GM19193 (cell line): ENCODE measurements around the gene SNRNP200.

Experiments used
- POLR2A ChIP-seq: IDR thresholded peaks from 4 replicates; pipeline ENCODE4 v1.6.1; 2011; ENCODE audit not compliant: insufficient read depth, insufficient read length; ENCODE audit errors: extremely low read depth

SNRNP200 gene

GRCh38 chr2:96305091-96305978 lies at the start of gene SNRNP200:
TSS of gene SNRNP200 (minus strand) at chr2:96305546. CDS start at chr2:96305437, 109 bp downstream.
- peak; percentile 91 for TF ChIP-seq POLR2A

GRCh38 chr2:96354492-96354891 lies 49.1 kb upstream of the SNRNP200 start:
- no peak for TF ChIP-seq POLR2A

- TF ChIP-seq POLR2A: no peak
Measured at GRCh38 chr2:96353606-96354101, 48.3 kb upstream of the SNRNP200 start.

- TF ChIP-seq POLR2A: no peak
Measured at GRCh38 chr2:96353032-96353561, 47.8 kb upstream of the SNRNP200 start.

GRCh38 chr2:96347395-96347794 lies 42.0 kb upstream of the SNRNP200 start:
- TF ChIP-seq POLR2A: no peak

- no peak for TF ChIP-seq POLR2A
Measured at GRCh38 chr2:96345868-96346462, 40.6 kb upstream of the SNRNP200 start.

GRCh38 chr2:96345438-96345837 lies 40.1 kb upstream of the SNRNP200 start:
- no peak for TF ChIP-seq POLR2A

- no peak for TF ChIP-seq POLR2A
Measured at GRCh38 chr2:96344011-96344410, 38.7 kb upstream of the SNRNP200 start.

GRCh38 chr2:96342085-96342484 lies 36.7 kb upstream of the SNRNP200 start:
- no peak for TF ChIP-seq POLR2A

GRCh38 chr2:96341641-96342040 lies 36.3 kb upstream of the SNRNP200 start:
- no peak for TF ChIP-seq POLR2A

- no peak for TF ChIP-seq POLR2A
Measured at GRCh38 chr2:96340493-96341414, 35.4 kb upstream of the SNRNP200 start.

- no peak for TF ChIP-seq POLR2A
Measured at GRCh38 chr2:96336873-96337272, 31.5 kb upstream of the SNRNP200 start.

- TF ChIP-seq POLR2A: peak; percentile 66
Measured at GRCh38 chr2:96336104-96336775, 30.9 kb upstream of the SNRNP200 start.

- no peak for TF ChIP-seq POLR2A
Measured at GRCh38 chr2:96333708-96334107, 28.4 kb upstream of the SNRNP200 start.
